ENCODE results near the gene AUTS2.

GRCh38 chr7:69937097-69937496, 338.8 kb downstream of the AUTS2 start:
- TF ChIP-seq CTCF (tag by site-specific recombination; IDR thresholded peaks at IDR 0.05) = no peak
- TF ChIP-seq ZNF157 (tag by site-specific recombination; IDR thresholded peaks at IDR 0.05) = no peak
- no peak for TF ChIP-seq REST (tag by site-specific recombination; IDR thresholded peaks at IDR 0.05)
- TF ChIP-seq ZBTB7A (tag by site-specific recombination; IDR thresholded peaks at IDR 0.05; ENCODE audit: low read depth) = no peak
- TF ChIP-seq ZNF488 (tag by site-specific recombination; IDR thresholded peaks at IDR 0.05) = no peak
- TF ChIP-seq ZNF311 (tag by site-specific recombination; IDR thresholded peaks at IDR 0.05; ENCODE audit: borderline replicate concordance) = no peak
- no peak for TF ChIP-seq KLF1 (tag by site-specific recombination; IDR thresholded peaks at IDR 0.05)
- no peak for TF ChIP-seq ZNF510 (tag by site-specific recombination; IDR thresholded peaks at IDR 0.05; ENCODE audit: insufficient replicate concordance)
- TF ChIP-seq ZNF645 (tag by site-specific recombination; IDR thresholded peaks at IDR 0.05) = no peak
- no peak for TF ChIP-seq INSM2 (tag by site-specific recombination; IDR thresholded peaks at IDR 0.05)
- no peak for TF ChIP-seq OSR2 (tag by site-specific recombination; IDR thresholded peaks at IDR 0.05)
- TF ChIP-seq ZBTB1 (tag by site-specific recombination; IDR thresholded peaks at IDR 0.05) = no peak
- TF ChIP-seq ZNF335 (tag by site-specific recombination; conservative IDR thresholded peaks at IDR 0.05) = no peak
